GM12873 (cell line): ENCODE data around the gene FIGN.

Experiments used
- TF ChIP-seq, protein P1 (sequence below): IDR thresholded peaks from 2 replicates; pipeline ENCODE4 v1.5.1; 2012; ENCODE audit warnings: low read depth, mild to moderate bottlenecking, moderate library complexity, low read length, control low read depth; ENCODE audit not compliant: insufficient read depth; ENCODE audit errors: missing control alignments

The FIGN gene

DNA sequence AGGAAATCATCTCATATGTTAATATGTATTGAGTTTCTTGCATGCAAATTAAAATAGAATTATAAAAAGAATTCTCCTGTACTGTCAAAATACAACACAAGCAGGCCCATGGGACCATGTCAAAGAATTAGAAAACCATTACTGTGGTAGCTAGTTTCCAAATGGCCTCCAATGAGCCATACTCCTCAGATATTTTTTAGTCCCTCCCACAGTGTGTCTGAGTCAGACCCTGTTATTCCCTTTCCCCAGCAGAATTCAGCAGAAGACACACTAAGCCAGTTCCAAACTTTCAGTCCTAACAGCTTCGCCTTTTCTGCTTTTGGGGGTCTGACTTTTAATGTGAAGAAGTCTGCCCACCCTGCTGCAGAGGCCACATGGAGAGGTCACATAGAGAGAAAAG lies 86.7 kb downstream of the FIGN start:
- TF ChIP-seq, protein P1, sequence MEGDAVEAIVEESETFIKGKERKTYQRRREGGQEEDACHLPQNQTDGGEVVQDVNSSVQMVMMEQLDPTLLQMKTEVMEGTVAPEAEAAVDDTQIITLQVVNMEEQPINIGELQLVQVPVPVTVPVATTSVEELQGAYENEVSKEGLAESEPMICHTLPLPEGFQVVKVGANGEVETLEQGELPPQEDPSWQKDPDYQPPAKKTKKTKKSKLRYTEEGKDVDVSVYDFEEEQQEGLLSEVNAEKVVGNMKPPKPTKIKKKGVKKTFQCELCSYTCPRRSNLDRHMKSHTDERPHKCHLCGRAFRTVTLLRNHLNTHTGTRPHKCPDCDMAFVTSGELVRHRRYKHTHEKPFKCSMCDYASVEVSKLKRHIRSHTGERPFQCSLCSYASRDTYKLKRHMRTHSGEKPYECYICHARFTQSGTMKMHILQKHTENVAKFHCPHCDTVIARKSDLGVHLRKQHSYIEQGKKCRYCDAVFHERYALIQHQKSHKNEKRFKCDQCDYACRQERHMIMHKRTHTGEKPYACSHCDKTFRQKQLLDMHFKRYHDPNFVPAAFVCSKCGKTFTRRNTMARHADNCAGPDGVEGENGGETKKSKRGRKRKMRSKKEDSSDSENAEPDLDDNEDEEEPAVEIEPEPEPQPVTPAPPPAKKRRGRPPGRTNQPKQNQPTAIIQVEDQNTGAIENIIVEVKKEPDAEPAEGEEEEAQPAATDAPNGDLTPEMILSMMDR, result no peak

DNA sequence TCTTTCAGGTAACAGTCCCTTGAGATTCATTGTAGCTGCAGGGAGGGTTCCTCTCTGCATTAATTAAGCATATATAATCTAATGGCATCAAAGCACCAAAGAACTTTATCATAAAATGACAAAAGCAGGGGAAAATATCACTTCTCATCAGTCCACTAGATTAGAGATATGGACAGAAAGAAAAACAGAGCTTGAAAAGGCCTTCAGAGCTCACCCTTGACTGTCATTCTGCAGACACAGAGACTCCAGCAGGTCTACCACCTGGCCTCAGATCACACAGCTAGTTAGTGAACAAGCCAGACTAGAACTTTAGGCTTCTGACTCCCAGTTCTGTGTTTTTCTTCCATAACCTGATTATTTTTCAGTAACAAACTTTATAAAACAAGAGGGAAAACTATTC lies 88.5 kb downstream of the FIGN start:
- TF ChIP-seq, protein P1, result no peak

DNA sequence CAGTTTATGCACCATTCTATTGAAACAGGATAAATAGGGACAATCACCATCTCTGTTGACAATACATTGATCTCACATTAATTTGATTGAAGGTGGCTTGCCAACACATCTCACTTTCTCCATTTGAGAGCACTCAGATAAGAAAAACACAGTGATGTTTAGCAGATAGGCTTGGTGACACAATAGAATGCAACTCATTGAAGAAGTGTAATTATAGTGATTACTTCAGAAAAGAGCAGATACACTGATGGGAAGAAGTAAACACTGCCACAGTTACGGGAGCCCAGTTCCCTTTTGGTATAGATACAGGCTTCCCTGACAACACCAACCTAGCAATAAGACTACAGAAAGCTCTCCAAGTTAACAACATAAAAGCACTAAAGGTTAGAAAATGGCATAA lies 89.1 kb downstream of the FIGN start:
- TF ChIP-seq, protein P1, result no peak

DNA sequence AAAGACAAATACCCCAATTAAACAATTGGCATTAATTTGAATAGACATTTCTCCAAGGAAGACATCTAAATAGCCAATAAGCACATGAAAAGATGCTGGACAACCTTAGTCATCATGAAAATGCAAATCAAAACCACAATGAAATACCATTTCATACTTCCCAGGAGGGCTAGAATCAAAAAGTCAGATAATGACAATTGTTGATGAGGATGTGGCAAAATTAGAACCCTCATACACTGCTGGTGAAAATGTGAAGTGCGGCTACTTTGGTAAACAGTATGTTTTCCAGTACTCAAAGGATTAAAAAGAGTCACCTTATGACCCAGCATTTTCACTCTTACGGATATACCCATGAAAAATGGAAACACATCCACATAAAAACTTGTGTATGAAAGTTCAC lies 91.6 kb downstream of the FIGN start:
- TF ChIP-seq, protein P1, result peak; percentile 4

DNA sequence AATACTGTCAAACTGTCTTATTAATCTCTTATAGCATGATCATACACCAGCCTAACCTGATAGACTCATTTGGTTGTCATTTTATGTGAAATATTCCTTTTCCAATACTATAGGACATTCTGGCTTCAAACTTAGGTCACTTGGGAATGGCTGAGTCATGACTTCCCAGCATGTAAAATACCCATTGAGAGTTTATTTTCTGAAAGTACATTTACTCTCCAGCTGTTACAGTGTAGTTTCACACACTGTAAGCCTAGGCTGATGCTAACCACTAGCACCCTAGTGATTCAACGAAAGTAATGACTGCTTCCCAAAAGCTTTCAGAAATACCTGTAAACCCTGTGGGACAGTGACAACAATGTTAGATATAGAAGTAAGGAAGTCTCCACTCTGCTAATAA lies 93.8 kb downstream of the FIGN start:
- TF ChIP-seq, protein P1, result no peak

DNA sequence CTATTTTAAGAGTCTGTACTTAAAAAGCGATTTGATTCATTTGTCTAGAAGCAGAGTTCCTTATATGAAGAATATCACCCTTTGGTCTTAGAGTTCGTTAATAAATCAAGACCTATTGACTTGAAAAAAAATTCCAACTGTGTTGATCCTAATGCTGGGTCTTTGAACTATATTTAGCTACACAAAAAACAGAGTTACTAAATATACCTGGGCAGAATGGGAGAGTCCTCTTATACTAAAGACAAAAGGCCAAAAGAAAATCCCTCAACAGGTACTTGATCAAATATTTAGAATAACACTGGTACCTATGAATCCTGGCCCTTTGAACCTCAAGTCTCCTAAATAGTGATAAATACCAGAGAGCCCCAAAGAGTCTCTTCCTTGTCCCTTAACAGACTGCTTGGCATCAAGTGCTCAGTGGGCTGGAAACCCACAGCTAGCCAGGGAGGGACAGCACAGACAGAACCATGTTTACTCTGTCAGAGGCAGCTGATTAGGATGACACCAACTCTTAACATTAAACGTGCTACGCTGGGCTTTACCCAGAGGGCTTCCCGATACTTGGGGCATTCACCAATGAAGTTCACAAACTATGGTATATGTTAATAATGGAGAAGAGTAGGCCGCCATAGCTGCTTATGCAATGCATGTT lies 95.1 kb downstream of the FIGN start:
- TF ChIP-seq, protein P1, result no peak

DNA sequence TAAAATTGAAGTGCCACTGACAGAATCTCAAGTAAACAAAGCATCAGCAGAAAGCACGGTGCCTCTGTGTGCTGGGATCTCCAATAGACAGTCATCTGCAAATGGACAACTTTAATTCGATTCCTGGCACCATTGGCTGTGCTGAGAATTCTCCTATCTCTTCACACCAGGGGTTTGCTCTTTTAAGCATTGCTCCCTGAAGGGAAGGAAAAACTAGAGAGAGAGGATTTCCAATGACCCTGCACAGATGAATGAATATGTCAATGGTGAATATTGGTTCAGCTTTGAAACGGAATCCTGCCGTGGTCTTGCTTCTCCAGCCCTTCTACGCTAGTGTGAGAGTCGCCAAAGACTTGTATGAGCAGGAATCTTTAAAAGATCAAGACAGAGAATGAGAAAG lies 97.9 kb downstream of the FIGN start:
- TF ChIP-seq, protein P1, result no peak
